Esophagus squamous epithelium (tissue), 4 donors: ENCODE results near the gene CDK11A.

Experiments
- POLR2A ChIP-seq, 4 donors: fragments of 450-650 bp; IDR thresholded peaks; one replicate each; pipeline ENCODE4 v1.6.1; 2017; ENCODE audit warnings: antibody characterized with exemption in 4 of 4, mild to moderate bottlenecking in 4 of 4, moderate library complexity in 3 of 4
- TF ChIP-seq, protein P1 (sequence below), 6 experiments: fragments of 450-650 bp in 4 of 6; fragments of 200-600 bp in 2 of 6; sonication (generic) in 2 of 6; IDR thresholded peaks; one replicate each; pipeline ENCODE4 v1.5.1; 2016 to 2019; ENCODE audit warnings: antibody characterized with exemption in 6 of 6, mild to moderate bottlenecking in 4 of 6, moderate library complexity in 4 of 6

GRCh38 chr1:1658583-1659549 lies 65.3 kb downstream of the CDK11A start, which contains the start of gene CDK11B:
- TF ChIP-seq, protein P1, sequence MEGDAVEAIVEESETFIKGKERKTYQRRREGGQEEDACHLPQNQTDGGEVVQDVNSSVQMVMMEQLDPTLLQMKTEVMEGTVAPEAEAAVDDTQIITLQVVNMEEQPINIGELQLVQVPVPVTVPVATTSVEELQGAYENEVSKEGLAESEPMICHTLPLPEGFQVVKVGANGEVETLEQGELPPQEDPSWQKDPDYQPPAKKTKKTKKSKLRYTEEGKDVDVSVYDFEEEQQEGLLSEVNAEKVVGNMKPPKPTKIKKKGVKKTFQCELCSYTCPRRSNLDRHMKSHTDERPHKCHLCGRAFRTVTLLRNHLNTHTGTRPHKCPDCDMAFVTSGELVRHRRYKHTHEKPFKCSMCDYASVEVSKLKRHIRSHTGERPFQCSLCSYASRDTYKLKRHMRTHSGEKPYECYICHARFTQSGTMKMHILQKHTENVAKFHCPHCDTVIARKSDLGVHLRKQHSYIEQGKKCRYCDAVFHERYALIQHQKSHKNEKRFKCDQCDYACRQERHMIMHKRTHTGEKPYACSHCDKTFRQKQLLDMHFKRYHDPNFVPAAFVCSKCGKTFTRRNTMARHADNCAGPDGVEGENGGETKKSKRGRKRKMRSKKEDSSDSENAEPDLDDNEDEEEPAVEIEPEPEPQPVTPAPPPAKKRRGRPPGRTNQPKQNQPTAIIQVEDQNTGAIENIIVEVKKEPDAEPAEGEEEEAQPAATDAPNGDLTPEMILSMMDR (IDR thresholded peaks at IDR 0.05), result peak in 3 of 6 experiments; percentile 23 to 47 (median 42)
- TF ChIP-seq POLR2A (IDR thresholded peaks at IDR 0.05), result peak in 3 of 4 donors; percentile 27 to 61 (median 41)
